ENCODE measurements around the gene TMEM61.

DNA sequence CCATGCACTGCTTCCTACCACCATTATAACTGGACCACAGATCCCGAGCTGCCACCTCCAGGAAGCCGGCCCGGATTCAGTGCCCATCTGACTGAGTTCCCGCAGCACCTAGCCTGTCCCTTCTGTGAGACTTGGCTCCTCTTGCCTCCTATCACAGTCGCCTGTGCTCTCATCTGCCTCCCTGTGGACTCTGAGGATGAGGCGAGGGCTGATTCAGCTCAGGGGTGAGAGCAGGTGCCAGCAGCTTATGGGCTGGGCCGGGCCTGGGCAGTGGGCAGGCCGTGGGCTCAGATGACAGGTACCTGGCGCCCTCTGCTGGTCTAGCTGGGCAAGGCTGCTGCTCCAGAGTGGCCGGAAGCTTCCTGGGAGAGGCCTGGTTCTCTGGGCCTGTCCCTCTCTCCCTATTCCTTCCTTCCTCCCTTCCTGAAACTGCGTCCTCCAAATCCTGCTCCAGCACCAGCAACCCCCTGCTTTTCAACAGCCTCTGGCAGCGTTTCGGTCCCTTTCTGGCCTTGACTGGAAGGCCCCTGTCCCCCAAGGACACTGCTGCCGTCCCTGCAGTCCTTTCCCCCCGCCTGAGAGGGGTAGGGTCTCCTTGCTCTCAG, 41.6 kb downstream of the TMEM61 start:
- TF ChIP-seq, protein P1, sequence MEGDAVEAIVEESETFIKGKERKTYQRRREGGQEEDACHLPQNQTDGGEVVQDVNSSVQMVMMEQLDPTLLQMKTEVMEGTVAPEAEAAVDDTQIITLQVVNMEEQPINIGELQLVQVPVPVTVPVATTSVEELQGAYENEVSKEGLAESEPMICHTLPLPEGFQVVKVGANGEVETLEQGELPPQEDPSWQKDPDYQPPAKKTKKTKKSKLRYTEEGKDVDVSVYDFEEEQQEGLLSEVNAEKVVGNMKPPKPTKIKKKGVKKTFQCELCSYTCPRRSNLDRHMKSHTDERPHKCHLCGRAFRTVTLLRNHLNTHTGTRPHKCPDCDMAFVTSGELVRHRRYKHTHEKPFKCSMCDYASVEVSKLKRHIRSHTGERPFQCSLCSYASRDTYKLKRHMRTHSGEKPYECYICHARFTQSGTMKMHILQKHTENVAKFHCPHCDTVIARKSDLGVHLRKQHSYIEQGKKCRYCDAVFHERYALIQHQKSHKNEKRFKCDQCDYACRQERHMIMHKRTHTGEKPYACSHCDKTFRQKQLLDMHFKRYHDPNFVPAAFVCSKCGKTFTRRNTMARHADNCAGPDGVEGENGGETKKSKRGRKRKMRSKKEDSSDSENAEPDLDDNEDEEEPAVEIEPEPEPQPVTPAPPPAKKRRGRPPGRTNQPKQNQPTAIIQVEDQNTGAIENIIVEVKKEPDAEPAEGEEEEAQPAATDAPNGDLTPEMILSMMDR (IDR thresholded peaks at IDR 0.05; ENCODE audit: low read length) = peak; percentile 76
- no peak for TF ChIP-seq EZH2 (IDR thresholded peaks at IDR 0.05; ENCODE audit: borderline replicate concordance, low read length)
